HEK293 (cell line): ENCODE measurements around the gene FAM120A.

Experiments
- CTCF ChIA-PET: fragments of 350-600 bp; formaldehyde crosslinking; extraction: SDS; loops from one replicate; lab custom pipeline; 2021; ENCODE audit warnings: antibody characterized with exemption; lab: Yijun Ruan, JAX
- POLR2A ChIA-PET: fragments of 300-600 bp; formaldehyde crosslinking; extraction: SDS; loops from one replicate; lab custom pipeline; 2020; ENCODE audit warnings: antibody characterized with exemption, inconsistent platforms; lab: Yijun Ruan, JAX
- H3K27ac ChIP-seq: fragments of 200-500 bp; sonication (Bioruptor generic); 2 replicates; pipeline ENCODE4 v1.5.1; 2014; ENCODE audit warnings: low read depth, low read length, control low read depth, inconsistent platforms; ENCODE audit errors: extremely low read depth
- H3K36me3 ChIP-seq, 2 experiments: fragments of 200-500 bp in 1 of 2; sonication (Bioruptor generic) in 1 of 2; 1 replicate in 1 of 2; 2 replicates in 1 of 2; pipeline ENCODE4 v1.5.1; 2014 to 2017; ENCODE audit warnings: inconsistent platforms in 2 of 2, low read length in 2 of 2; ENCODE audit not compliant: control insufficient read depth in 2 of 2, insufficient read depth in 1 of 2
- H3K4me1 ChIP-seq: fragments of 200-500 bp; sonication (Bioruptor generic); 2 replicates; pipeline ENCODE4 v1.5.1; 2014; ENCODE audit warnings: mild to moderate bottlenecking, low read length, inconsistent platforms; ENCODE audit not compliant: control insufficient read depth, insufficient read depth
- H3K4me3 ChIP-seq: 2 replicates; pipeline ENCODE4 v1.5.1; 2011; ENCODE audit warnings: low read depth, mild to moderate bottlenecking, control low read depth, low read length, moderate library complexity
- H3K9me3 ChIP-seq: fragments of 200-500 bp; sonication (Bioruptor generic); 2 replicates; pipeline ENCODE4 v1.5.1; 2014; ENCODE audit warnings: low read depth, low read length, inconsistent platforms; ENCODE audit not compliant: control insufficient read depth, insufficient read depth
- KLF10 ChIP-seq: fragments of 450-650 bp; IDR thresholded peaks from 2 replicates; pipeline ENCODE4 v1.5.1; 2018; ENCODE audit warnings: missing biosample characterization, mild to moderate bottlenecking, missing genetic modification characterization
- REST ChIP-seq: fragments of 450-650 bp; formaldehyde crosslinking; IDR thresholded peaks from 2 replicates; pipeline ENCODE4 v1.5.1; 2016; ENCODE audit warnings: missing biosample characterization, missing genetic modification characterization
- SP3 ChIP-seq: fragments of 450-650 bp; formaldehyde crosslinking; IDR thresholded peaks from 2 replicates; pipeline ENCODE4 v1.5.1; 2016; ENCODE audit warnings: missing biosample characterization, missing genetic modification characterization
- TCF7L2 ChIP-seq: IDR thresholded peaks from 2 replicates; pipeline ENCODE4 v1.6.1; 2011; ENCODE audit warnings: low read depth, mild to moderate bottlenecking, inconsistent platforms, low read length, moderate library complexity, borderline replicate concordance
- YY2 ChIP-seq: fragments of 450-650 bp; formaldehyde crosslinking; IDR thresholded peaks from 2 replicates; pipeline ENCODE4 v1.5.1; 2016; ENCODE audit warnings: missing biosample characterization, missing genetic modification characterization
- ZFHX2 ChIP-seq: fragments of 450-650 bp; formaldehyde crosslinking; conservative IDR thresholded peaks from 2 replicates; pipeline ENCODE4 v1.5.1; 2016; ENCODE audit warnings: missing biosample characterization, missing genetic modification characterization
- ZFP41 ChIP-seq: fragments of 450-650 bp; formaldehyde crosslinking; IDR thresholded peaks from 2 replicates; pipeline ENCODE4 v1.5.1; 2016; ENCODE audit warnings: missing biosample characterization, missing genetic modification characterization, borderline replicate concordance
- ZNF211 ChIP-seq: fragments of 450-650 bp; formaldehyde crosslinking; IDR thresholded peaks from 2 replicates; pipeline ENCODE4 v1.5.1; 2016; ENCODE audit warnings: low read depth, missing biosample characterization, missing genetic modification characterization
- ZNF214 ChIP-seq: fragments of 450-650 bp; formaldehyde crosslinking; IDR thresholded peaks from 2 replicates; pipeline ENCODE4 v1.5.1; 2017; ENCODE audit warnings: missing biosample characterization, mild to moderate bottlenecking, missing genetic modification characterization, borderline replicate concordance
- ZNF335 ChIP-seq: fragments of 450-650 bp; formaldehyde crosslinking; conservative IDR thresholded peaks from 2 replicates; pipeline ENCODE4 v1.5.1; 2016; ENCODE audit warnings: missing biosample characterization, missing genetic modification characterization
- ZNF341 ChIP-seq: fragments of 450-650 bp; formaldehyde crosslinking; IDR thresholded peaks from 2 replicates; pipeline ENCODE4; 2016; ENCODE audit warnings: low read depth, missing biosample characterization, missing genetic modification characterization
- ZNF510 ChIP-seq: fragments of 450-650 bp; formaldehyde crosslinking; IDR thresholded peaks from 2 replicates; pipeline ENCODE4 v1.5.1; 2018; ENCODE audit warnings: mild to moderate bottlenecking, missing genetic modification characterization, missing biosample characterization; ENCODE audit not compliant: insufficient replicate concordance
- ZNF692 ChIP-seq: fragments of 450-650 bp; formaldehyde crosslinking; IDR thresholded peaks from 2 replicates; pipeline ENCODE4 v1.5.1; 2016; ENCODE audit warnings: missing biosample characterization, missing genetic modification characterization
- ZNF768 ChIP-seq: fragments of 450-650 bp; formaldehyde crosslinking; IDR thresholded peaks from 2 replicates; pipeline ENCODE4 v1.5.1; 2018; ENCODE audit warnings: missing biosample characterization, mild to moderate bottlenecking, missing genetic modification characterization
- ZNF785 ChIP-seq: fragments of 450-650 bp; formaldehyde crosslinking; IDR thresholded peaks from 2 replicates; pipeline ENCODE4 v1.5.1; 2016; ENCODE audit warnings: missing biosample characterization, missing genetic modification characterization
- ZSCAN23 ChIP-seq: fragments of 450-650 bp; formaldehyde crosslinking; IDR thresholded peaks from 2 replicates; pipeline ENCODE4 v1.5.1; 2016; ENCODE audit warnings: missing biosample characterization, missing genetic modification characterization
- TF ChIP-seq, protein P1 (sequence below): fragments of 450-650 bp; formaldehyde crosslinking; IDR thresholded peaks from 2 replicates; pipeline ENCODE4 v1.5.1; 2016; ENCODE audit warnings: missing biosample characterization, missing genetic modification characterization
- TF ChIP-seq, protein P2 (sequence below): fragments of 450-650 bp; formaldehyde crosslinking; conservative IDR thresholded peaks from 2 replicates; pipeline ENCODE4 v1.5.1; 2016; ENCODE audit warnings: low read depth, missing biosample characterization, missing genetic modification characterization

FAM120A gene

GRCh38 chr9:93546356-93546755 lies 94.9 kb downstream of the FAM120A start (continued):
- TF ChIP-seq, protein P1, sequence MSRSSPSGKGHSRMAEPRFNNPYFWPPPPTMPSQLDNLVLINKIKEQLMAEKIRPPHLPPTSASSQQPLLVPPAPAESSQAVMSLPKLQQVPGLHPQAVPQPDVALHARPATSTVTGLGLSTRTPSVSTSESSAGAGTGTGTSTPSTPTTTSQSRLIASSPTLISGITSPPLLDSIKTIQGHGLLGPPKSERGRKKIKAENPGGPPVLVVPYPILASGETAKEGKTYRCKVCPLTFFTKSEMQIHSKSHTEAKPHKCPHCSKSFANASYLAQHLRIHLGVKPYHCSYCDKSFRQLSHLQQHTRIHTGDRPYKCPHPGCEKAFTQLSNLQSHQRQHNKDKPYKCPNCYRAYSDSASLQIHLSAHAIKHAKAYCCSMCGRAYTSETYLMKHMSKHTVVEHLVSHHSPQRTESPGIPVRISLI (tag by site-specific recombination) = no peak
- TF ChIP-seq, all 188 proteins: peak for 0

DNA sequence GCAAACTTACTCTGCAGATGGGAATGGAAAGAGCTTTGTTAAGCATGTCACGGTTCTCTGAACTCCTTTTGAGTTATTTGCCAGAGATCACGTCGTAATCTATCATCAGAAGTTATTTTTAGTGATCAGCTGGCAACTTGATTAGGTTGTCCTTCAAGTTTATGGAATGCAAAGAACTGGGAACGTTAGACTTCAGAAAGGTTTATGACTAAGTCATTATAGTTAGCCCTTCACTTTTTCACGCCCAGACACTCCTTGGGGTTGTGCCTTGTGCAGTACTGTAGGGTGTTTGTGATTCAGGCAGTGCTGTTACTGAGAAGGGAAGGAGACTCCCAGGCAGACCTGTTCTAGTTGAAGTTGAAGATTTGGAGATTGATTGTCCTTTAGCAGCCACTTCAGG lies 98.1 kb downstream of the FAM120A start:
- no peak overlapping the region for H3K4me3 ChIP-seq
- POLR2A ChIA-PET = no interaction called here
- TF ChIP-seq ZNF692 (tag by site-specific recombination) (no peak), ZNF335 (tag by site-specific recombination) (no peak)
- H3K9me3 ChIP-seq = no peaks in the 10 kb centered on the region
- H3K4me1 ChIP-seq = no peaks in the 10 kb centered on the region
- CTCF ChIA-PET = interaction anchor here (2.3 kb wide), 1 partner anchor 17 kb away, joined by 7 read pairs; no protein-coding TSS in a partner anchor
- H3K36me3 ChIP-seq = peaks cover 4 to 60% of the 10 kb centered on the region in 2 experiments; a peak in 2 of 3 replicates
- no peak overlapping the region for H3K27ac ChIP-seq

GRCh38 chr9:93552923-93553322 lies 101.4 kb downstream of the FAM120A start:
- H3K9me3 ChIP-seq = no peaks in the 10 kb centered on the region
- H3K36me3 ChIP-seq = peaks cover 4 to 69% of the 10 kb centered on the region in 2 experiments; a peak in 2 of 3 replicates
- H3K4me3 ChIP-seq = no peak overlapping the region
- H3K27ac ChIP-seq = no peak overlapping the region
- CTCF ChIA-PET = interaction anchor here (7.4 kb wide), 1 partner anchor 13 kb away, joined by 50 read pairs; no protein-coding TSS in a partner anchor
- TF ChIP-seq ZNF768 (tag by site-specific recombination) = no peak
- TF ChIP-seq, all 188 proteins: peak for 0
- H3K4me1 ChIP-seq = no peaks in the 10 kb centered on the region
- POLR2A ChIA-PET = interaction anchor here (1.0 kb wide), 1 partner anchor 14 kb away, joined by 4 read pairs; no protein-coding TSS in a partner anchor

DNA sequence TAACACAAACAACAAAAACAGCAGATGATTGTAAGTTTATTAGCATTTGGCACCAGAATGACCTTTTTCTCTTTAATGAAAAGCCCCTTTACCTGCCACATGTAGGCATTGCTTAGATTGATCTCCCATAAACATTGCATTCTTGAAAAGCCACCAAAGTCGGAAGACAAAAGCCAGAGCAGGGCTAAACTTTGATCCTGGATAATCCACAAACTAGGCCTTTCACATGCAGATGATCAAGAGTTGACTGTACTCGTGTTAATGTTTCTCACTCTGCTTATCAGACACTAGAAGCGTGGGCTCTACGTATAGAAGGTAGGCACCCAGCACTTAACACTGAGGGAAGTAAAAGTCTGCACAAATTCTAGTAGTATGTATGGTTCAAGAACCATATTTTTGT lies 103.9 kb downstream of the FAM120A start:
- no peak overlapping the region for H3K4me3 ChIP-seq
- ChIA-PET CTCF (interaction anchor here (7.4 kb wide), 1 partner anchor 11 kb away, joined by 50 read pairs; no protein-coding TSS in a partner anchor), POLR2A (no interaction called here)
- H3K27ac ChIP-seq = no peak overlapping the region
- H3K36me3 ChIP-seq = peaks cover 4 to 85% of the 10 kb centered on the region in 2 experiments; a peak in 2 of 3 replicates
- no peaks in the 10 kb centered on the region for H3K9me3 ChIP-seq
- H3K4me1 ChIP-seq = no peaks in the 10 kb centered on the region
- TF ChIP-seq, protein P2, sequence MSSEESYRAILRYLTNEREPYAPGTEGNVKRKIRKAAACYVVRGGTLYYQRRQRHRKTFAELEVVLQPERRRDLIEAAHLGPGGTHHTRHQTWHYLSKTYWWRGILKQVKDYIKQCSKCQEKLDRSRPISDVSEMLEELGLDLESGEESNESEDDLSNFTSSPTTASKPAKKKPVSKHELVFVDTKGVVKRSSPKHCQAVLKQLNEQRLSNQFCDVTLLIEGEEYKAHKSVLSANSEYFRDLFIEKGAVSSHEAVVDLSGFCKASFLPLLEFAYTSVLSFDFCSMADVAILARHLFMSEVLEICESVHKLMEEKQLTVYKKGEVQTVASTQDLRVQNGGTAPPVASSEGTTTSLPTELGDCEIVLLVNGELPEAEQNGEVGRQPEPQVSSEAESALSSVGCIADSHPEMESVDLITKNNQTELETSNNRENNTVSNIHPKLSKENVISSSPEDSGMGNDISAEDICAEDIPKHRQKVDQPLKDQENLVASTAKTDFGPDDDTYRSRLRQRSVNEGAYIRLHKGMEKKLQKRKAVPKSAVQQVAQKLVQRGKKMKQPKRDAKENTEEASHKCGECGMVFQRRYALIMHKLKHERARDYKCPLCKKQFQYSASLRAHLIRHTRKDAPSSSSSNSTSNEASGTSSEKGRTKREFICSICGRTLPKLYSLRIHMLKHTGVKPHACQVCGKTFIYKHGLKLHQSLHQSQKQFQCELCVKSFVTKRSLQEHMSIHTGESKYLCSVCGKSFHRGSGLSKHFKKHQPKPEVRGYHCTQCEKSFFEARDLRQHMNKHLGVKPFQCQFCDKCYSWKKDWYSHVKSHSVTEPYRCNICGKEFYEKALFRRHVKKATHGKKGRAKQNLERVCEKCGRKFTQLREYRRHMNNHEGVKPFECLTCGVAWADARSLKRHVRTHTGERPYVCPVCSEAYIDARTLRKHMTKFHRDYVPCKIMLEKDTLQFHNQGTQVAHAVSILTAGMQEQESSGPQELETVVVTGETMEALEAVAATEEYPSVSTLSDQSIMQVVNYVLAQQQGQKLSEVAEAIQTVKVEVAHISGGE (tag by site-specific recombination) = no peak
- TF ChIP-seq ZFHX2 (tag by site-specific recombination) (no peak), ZNF214 (no peak), ZSCAN23 (tag by site-specific recombination) (no peak), ZNF341 (tag by site-specific recombination) (no peak), ZNF211 (tag by site-specific recombination) (no peak), ZFP41 (tag by site-specific recombination) (no peak), ZNF510 (tag by site-specific recombination) (no peak), YY2 (tag by site-specific recombination) (no peak), KLF10 (tag by site-specific recombination) (no peak), SP3 (tag by site-specific recombination) (no peak), TCF7L2 (no peak), ZNF785 (tag by site-specific recombination) (no peak), REST (tag by site-specific recombination) (no peak)
